Measurements from ENCODE around the gene SNX12. TPM values are rescaled to one million over a fixed set of nuclear protein-coding genes. Genes with fewer than 3 reads are reported as not detected.

The SNX12 gene
- total RNA-seq, 1 experiment from 2014 or later = 43.7 TPM

GRCh38 chrX:71067712-71068043 lies 456 bp downstream of the SNX12 start:
- peak overlapping the region; percentile 74 to 75 for H3K4me3 ChIP-seq (replicated peaks in 1 of 2; ENCODE audit: low read depth in 1 of 2, low read length in 2 of 2)
- TF ChIP-seq CBX3 (IDR thresholded peaks at IDR 0.05; ENCODE audit: low read depth) (no peak), FOSL1 (IDR thresholded peaks at IDR 0.05; ENCODE audit: low read depth) (no peak), POLR2AphosphoS5 (IDR thresholded peaks at IDR 0.05; ENCODE audit: low read depth, low read length) (no peak), RAD21 (IDR thresholded peaks at IDR 0.05; ENCODE audit: low read depth) (no peak), ELF1 (IDR thresholded peaks at IDR 0.05; ENCODE audit: borderline replicate concordance, low read depth) (no peak), YY1 (IDR thresholded peaks at IDR 0.05; ENCODE audit: extremely low read depth, insufficient replicate concordance, low read depth, low read length) (no peak), MAX (IDR thresholded peaks at IDR 0.05) (no peak)
- TF ChIP-seq, protein P1, sequence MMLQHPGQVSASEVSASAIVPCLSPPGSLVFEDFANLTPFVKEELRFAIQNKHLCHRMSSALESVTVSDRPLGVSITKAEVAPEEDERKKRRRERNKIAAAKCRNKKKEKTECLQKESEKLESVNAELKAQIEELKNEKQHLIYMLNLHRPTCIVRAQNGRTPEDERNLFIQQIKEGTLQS (IDR thresholded peaks at IDR 0.05) = no peak
- peaks cover 14% of the 10 kb centered on the region for H3K79me2 ChIP-seq (ENCODE audit: insufficient read depth, low read length)
- H3K9me2 ChIP-seq (ENCODE audit: insufficient read depth) = no peaks in the 10 kb centered on the region
- H3K27me3 ChIP-seq (ENCODE audit: insufficient read depth, low read length) = no peaks in the 10 kb centered on the region
- intact Hi-C loops (cut with micrococcal nuclease) = no loop called here
- H3K4me1 ChIP-seq (ENCODE audit: control insufficient read depth in 1 of 2, insufficient read depth in 2 of 2, low read length in 2 of 2) = peaks cover 2 to 10% of the 10 kb centered on the region in 2 experiments; a peak in 3 of 4 replicates
- RAD21 ChIA-PET (ENCODE audit: low non-redundant PET in 1 of 2, low total read pairs in 2 of 2, uncharacterized antibody in 2 of 2, unreplicated experiment in 2 of 2) = no interaction called here
- CTCF ChIA-PET = no interaction called here
- no TSS peak for BruUV-seq (replicated peaks)
- H3K9ac ChIP-seq (ENCODE audit: low read length) = peak overlapping the region; percentile 74
- POLR2A ChIA-PET = no interaction called here
- H3K36me3 ChIP-seq (ENCODE audit: control insufficient read depth in 1 of 2, insufficient read depth in 2 of 2, low read length in 2 of 2) = no peaks in the 10 kb centered on the region; a peak in 1 of 4 replicates
- no peaks in the 10 kb centered on the region for H3K9me3 ChIP-seq (ENCODE audit: control insufficient read depth in 1 of 2, insufficient read depth in 1 of 2, low read depth in 1 of 2, low read length in 2 of 2)
- H2AFZ ChIP-seq (ENCODE audit: low read depth, low read length, poor library complexity, severe bottlenecking) = no peak overlapping the region
- peak overlapping the region; percentile 73 for H3K27ac ChIP-seq (ENCODE audit: low read depth, low read length)
- peak overlapping the region; percentile 69 for H3K4me2 ChIP-seq (ENCODE audit: low read length)
- ATAC-seq = peak; percentile 3
- no peak for DNase-seq (ENCODE audit: low read depth, low spot score)
- H4K20me1 ChIP-seq (ENCODE audit: insufficient read depth) = no peaks in the 10 kb centered on the region

GRCh38 chrX:71067089-71067488 lies 1.0 kb downstream of the SNX12 start:
- H3K9me3 ChIP-seq (ENCODE audit: control insufficient read depth in 1 of 2, insufficient read depth in 1 of 2, low read depth in 1 of 2, low read length in 2 of 2) = no peaks in the 10 kb centered on the region
- H2AFZ ChIP-seq (ENCODE audit: low read depth, low read length, poor library complexity, severe bottlenecking) = no peak overlapping the region
- ChIA-PET RAD21 (ENCODE audit: low non-redundant PET in 1 of 2, low total read pairs in 2 of 2, uncharacterized antibody in 2 of 2, unreplicated experiment in 2 of 2) (no interaction called here), CTCF (no interaction called here), POLR2A (no interaction called here)
- no peaks in the 10 kb centered on the region; a peak in 1 of 4 replicates for H3K36me3 ChIP-seq (ENCODE audit: control insufficient read depth in 1 of 2, insufficient read depth in 2 of 2, low read length in 2 of 2)
- no peak for DNase-seq (ENCODE audit: low read depth, low spot score)
- H3K79me2 ChIP-seq (ENCODE audit: insufficient read depth, low read length) = peaks cover 14% of the 10 kb centered on the region
- intact Hi-C loops (cut with micrococcal nuclease) = no loop called here
- H3K9me2 ChIP-seq (ENCODE audit: insufficient read depth) = no peaks in the 10 kb centered on the region
- no TSS peak for BruUV-seq (replicated peaks)
- H3K27ac ChIP-seq (ENCODE audit: low read depth, low read length) = peak overlapping the region; percentile 73; the same call in 1 of the 2 replicates
- TF ChIP-seq RAD21 (IDR thresholded peaks at IDR 0.05; ENCODE audit: low read depth) (no peak), SIN3A (IDR thresholded peaks at IDR 0.05; ENCODE audit: low read depth) (no peak), SP1 (IDR thresholded peaks at IDR 0.05; ENCODE audit: low read depth) (no peak), ZNF274 (IDR thresholded peaks at IDR 0.05; ENCODE audit: low read depth, low read length) (no peak)
- no peaks in the 10 kb centered on the region for H4K20me1 ChIP-seq (ENCODE audit: insufficient read depth)
- H3K27me3 ChIP-seq (ENCODE audit: insufficient read depth, low read length) = no peaks in the 10 kb centered on the region
- ATAC-seq = no peak
- H3K9ac ChIP-seq (ENCODE audit: low read length) = peak overlapping the region; percentile 74
- H3K4me3 ChIP-seq (replicated peaks in 1 of 2; ENCODE audit: low read depth in 1 of 2, low read length in 2 of 2) = peak overlapping the region; percentile 74 to 75
- H3K4me2 ChIP-seq (ENCODE audit: low read length) = peak overlapping the region; percentile 69
- peaks cover 2 to 10% of the 10 kb centered on the region in 2 experiments; a peak in 3 of 4 replicates for H3K4me1 ChIP-seq (ENCODE audit: control insufficient read depth in 1 of 2, insufficient read depth in 2 of 2, low read length in 2 of 2)

Measured in HCT116 (cell line).